Ishikawa (cell line): ENCODE results near the gene TCF4.

ENCODE experiments used
- CEBPB ChIP-seq: IDR thresholded peaks from 2 replicates; pipeline ENCODE4 v1.6.1; 2012
- CREB1 ChIP-seq: IDR thresholded peaks from 2 replicates; pipeline ENCODE4 v1.6.1; 2012; ENCODE audit warnings: low read depth
- EGR1 ChIP-seq: IDR thresholded peaks from 2 replicates; pipeline ENCODE4 v1.6.1; 2012
- EP300 ChIP-seq: IDR thresholded peaks from 2 replicates; pipeline ENCODE4 v1.6.1; 2012; ENCODE audit warnings: borderline replicate concordance
- FOXM1 ChIP-seq: IDR thresholded peaks from 2 replicates; pipeline ENCODE4 v1.6.1; 2012; ENCODE audit warnings: low read depth, borderline replicate concordance
- NFIC ChIP-seq: IDR thresholded peaks from 2 replicates; pipeline ENCODE4 v1.6.1; 2012
- RAD21 ChIP-seq: IDR thresholded peaks from 2 replicates; pipeline ENCODE4 v1.6.1; 2012; ENCODE audit warnings: low read depth
- TAF1 ChIP-seq: IDR thresholded peaks from 2 replicates; pipeline ENCODE4 v1.6.1; 2012; ENCODE audit warnings: low read depth, mild to moderate bottlenecking
- TCF12 ChIP-seq: IDR thresholded peaks from 2 replicates; pipeline ENCODE4 v1.6.1; 2012; ENCODE audit warnings: low read depth
- TEAD4 ChIP-seq: IDR thresholded peaks from 2 replicates; pipeline ENCODE4 v1.6.1; 2012
- USF1 ChIP-seq: IDR thresholded peaks from 2 replicates; pipeline ENCODE4 v1.6.1; 2012
- YY1 ChIP-seq: IDR thresholded peaks from 2 replicates; pipeline ENCODE4 v1.6.1; 2012; ENCODE audit warnings: low read depth
- ZBTB7A ChIP-seq: IDR thresholded peaks from 2 replicates; pipeline ENCODE4 v1.6.1; 2012; ENCODE audit warnings: low read depth
- TF ChIP-seq, protein P1 (sequence below): IDR thresholded peaks from 2 replicates; pipeline ENCODE4 v1.6.1; 2012
- TF ChIP-seq, protein P2 (sequence below): IDR thresholded peaks from 2 replicates; pipeline ENCODE4 v1.6.1; 2012; ENCODE audit warnings: low read depth, mild to moderate bottlenecking

TCF4 gene

GRCh38 chr18:55623626-55624025 is 35.6 kb upstream of the TCF4 start:
- TF ChIP-seq CEBPB (no peak), ZBTB7A (no peak), RAD21 (no peak), TCF12 (no peak), TEAD4 (no peak), CREB1 (no peak), TAF1 (no peak), NFIC (no peak), EP300 (no peak), YY1 (no peak), EGR1 (no peak)
- TF ChIP-seq, protein P1, sequence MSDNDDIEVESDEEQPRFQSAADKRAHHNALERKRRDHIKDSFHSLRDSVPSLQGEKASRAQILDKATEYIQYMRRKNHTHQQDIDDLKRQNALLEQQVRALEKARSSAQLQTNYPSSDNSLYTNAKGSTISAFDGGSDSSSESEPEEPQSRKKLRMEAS = no peak

GRCh38 chr18:55610506-55610905 is 22.5 kb upstream of the TCF4 start:
- TF ChIP-seq, protein P2, sequence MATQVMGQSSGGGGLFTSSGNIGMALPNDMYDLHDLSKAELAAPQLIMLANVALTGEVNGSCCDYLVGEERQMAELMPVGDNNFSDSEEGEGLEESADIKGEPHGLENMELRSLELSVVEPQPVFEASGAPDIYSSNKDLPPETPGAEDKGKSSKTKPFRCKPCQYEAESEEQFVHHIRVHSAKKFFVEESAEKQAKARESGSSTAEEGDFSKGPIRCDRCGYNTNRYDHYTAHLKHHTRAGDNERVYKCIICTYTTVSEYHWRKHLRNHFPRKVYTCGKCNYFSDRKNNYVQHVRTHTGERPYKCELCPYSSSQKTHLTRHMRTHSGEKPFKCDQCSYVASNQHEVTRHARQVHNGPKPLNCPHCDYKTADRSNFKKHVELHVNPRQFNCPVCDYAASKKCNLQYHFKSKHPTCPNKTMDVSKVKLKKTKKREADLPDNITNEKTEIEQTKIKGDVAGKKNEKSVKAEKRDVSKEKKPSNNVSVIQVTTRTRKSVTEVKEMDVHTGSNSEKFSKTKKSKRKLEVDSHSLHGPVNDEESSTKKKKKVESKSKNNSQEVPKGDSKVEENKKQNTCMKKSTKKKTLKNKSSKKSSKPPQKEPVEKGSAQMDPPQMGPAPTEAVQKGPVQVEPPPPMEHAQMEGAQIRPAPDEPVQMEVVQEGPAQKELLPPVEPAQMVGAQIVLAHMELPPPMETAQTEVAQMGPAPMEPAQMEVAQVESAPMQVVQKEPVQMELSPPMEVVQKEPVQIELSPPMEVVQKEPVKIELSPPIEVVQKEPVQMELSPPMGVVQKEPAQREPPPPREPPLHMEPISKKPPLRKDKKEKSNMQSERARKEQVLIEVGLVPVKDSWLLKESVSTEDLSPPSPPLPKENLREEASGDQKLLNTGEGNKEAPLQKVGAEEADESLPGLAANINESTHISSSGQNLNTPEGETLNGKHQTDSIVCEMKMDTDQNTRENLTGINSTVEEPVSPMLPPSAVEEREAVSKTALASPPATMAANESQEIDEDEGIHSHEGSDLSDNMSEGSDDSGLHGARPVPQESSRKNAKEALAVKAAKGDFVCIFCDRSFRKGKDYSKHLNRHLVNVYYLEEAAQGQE = no peak
- no peak for TF ChIP-seq ZBTB7A
- TF ChIP-seq NFIC = no peak
- no peak for TF ChIP-seq EGR1
- TF ChIP-seq CREB1 = no peak
- no peak for TF ChIP-seq USF1
- no peak for TF ChIP-seq EP300
- no peak for TF ChIP-seq FOXM1
- no peak for TF ChIP-seq TEAD4
- TF ChIP-seq CEBPB = no peak
- TF ChIP-seq TCF12 = no peak

- TF ChIP-seq RAD21 (no peak), CREB1 (no peak), CEBPB (no peak), ZBTB7A (no peak), YY1 (no peak), USF1 (no peak), EGR1 (no peak), EP300 (no peak), TAF1 (no peak), FOXM1 (no peak), TCF12 (no peak), NFIC (no peak)
- TF ChIP-seq, protein P1 = no peak
Observed at GRCh38 chr18:55609160-55609825, 21.3 kb upstream of the TCF4 start.

- TF ChIP-seq YY1 = no peak
- TF ChIP-seq TCF12 = no peak
- TF ChIP-seq EGR1 = no peak
- TF ChIP-seq EP300 = no peak
- TF ChIP-seq NFIC = no peak
- TF ChIP-seq RAD21 = no peak
- no peak for TF ChIP-seq CEBPB
- TF ChIP-seq FOXM1 = no peak
- no peak for TF ChIP-seq ZBTB7A
Observed at GRCh38 chr18:55608497-55608896, 20.5 kb upstream of the TCF4 start.

- TF ChIP-seq TCF12 (no peak), RAD21 (no peak), FOXM1 (no peak), CEBPB (no peak), ZBTB7A (no peak), USF1 (no peak), NFIC (no peak), YY1 (no peak), CREB1 (no peak), TAF1 (no peak), TEAD4 (no peak), EGR1 (no peak), EP300 (no peak)
- TF ChIP-seq, protein P2 = no peak
- TF ChIP-seq, protein P1 = no peak
Observed at GRCh38 chr18:55607773-55608172, 19.8 kb upstream of the TCF4 start.
